Measurements from ENCODE around the gene DDOST. TPM values are rescaled to one million over a fixed set of nuclear protein-coding genes. Genes with fewer than 3 reads are reported as not detected.

DDOST gene
- polyA plus RNA-seq, 3 donors, result 125 to 245 (median 241) TPM

DNA sequence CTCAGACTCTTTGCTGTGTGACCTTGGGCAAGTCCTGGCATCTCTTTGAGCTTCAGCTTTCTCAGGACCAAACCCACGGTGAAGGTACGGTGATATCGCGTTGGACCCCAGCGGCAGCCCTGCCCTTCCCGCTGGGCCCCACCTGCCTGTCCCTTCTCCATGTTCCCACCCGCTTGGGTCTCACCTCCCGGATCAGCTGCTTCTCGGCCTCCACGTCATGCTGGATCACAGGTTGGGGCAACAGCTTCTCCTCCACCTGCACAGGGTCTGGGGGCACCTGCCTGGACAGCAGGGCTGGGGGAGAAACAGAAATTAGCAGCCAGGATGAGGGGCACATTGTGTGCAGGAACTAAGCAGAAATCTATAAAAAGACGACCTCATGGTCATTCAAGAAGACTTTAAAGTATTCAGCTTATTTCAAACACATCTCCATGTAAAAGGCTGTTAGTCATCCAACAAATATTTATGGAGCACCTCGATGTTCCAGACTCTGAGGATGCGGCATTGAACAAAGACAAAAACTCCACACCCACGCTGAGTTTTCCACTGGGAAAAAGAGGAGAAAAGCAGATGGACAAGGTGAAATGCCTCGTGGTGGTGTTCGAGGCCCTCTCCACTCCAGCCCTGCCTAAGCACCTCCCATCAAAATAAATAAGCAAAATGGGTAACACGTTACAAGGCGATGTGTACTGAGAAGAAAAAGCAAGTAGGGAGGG is 37.2 kb upstream of the DDOST start:
- no peak overlapping the region for H3K4me2 ChIP-seq (replicated peaks; ENCODE audit: extremely low read depth, low read length, poor library complexity, severe bottlenecking)
- H3K79me2 ChIP-seq (ENCODE audit: insufficient read depth, low read length), result no peaks in the 10 kb centered on the region
- WGBS (ENCODE audit: insufficient coverage), result 98% methylated on average over 7 of the region's 18 CpGs
- H3K27me3 ChIP-seq (ENCODE audit: control insufficient read depth in 2 of 2, insufficient read depth in 2 of 2, low read length in 2 of 2), result no peaks in the 10 kb centered on the region
- peaks cover 3 to 16% (median 7%) of the 10 kb centered on the region in 3 donors for H3K27me3 Mint-ChIP-seq (ENCODE audit: low read depth in 3 of 3)
- no peaks in the 10 kb centered on the region for H4K20me1 ChIP-seq (ENCODE audit: insufficient read depth, low read length)
- H3K9me3 ChIP-seq (replicated peaks in 1 of 2; ENCODE audit: control insufficient read depth in 1 of 2, insufficient read depth in 1 of 2, low read length in 2 of 2), result no peaks in the 10 kb centered on the region
- no peak overlapping the region for H3K27ac ChIP-seq (ENCODE audit: low read depth in 1 of 2, low read length in 2 of 2)
- H2AFZ ChIP-seq (ENCODE audit: insufficient read depth, low read depth, low read length, poor library complexity, severe bottlenecking), result no peak overlapping the region
- no peak for DNase-seq
- intact Hi-C loops (cut with micrococcal nuclease), result loop anchor here (5.0 to 10.0 kb wide), 2 partner anchors 34 to 496 kb away; partner anchors contain the start of gene SH2D5 (in 1 of the 2)
- H3K27ac Mint-ChIP-seq, result peak overlapping the region in 1 of 7 donors; percentile 19
- H3K4me3 ChIP-seq (replicated peaks in 1 of 3; ENCODE audit: low read depth in 2 of 3, low read length in 3 of 3), result no peak overlapping the region
- H3K36me3 ChIP-seq (replicated peaks in 1 of 2; ENCODE audit: control insufficient read depth in 1 of 2, insufficient read depth in 2 of 2, low read length in 2 of 2), result no peaks in the 10 kb centered on the region
- peaks cover 7% of the 10 kb centered on the region for H3K4me1 Mint-ChIP-seq
- H3K9me3 Mint-ChIP-seq, result no peaks in the 10 kb centered on the region
- H3K9ac ChIP-seq (ENCODE audit: insufficient read depth, low read length, poor library complexity, severe bottlenecking), result no peak overlapping the region
- peaks cover 9 to 11% of the 10 kb centered on the region in 2 donors for H3K4me1 ChIP-seq (ENCODE audit: control insufficient read depth in 1 of 2, insufficient read depth in 2 of 2, low read length in 2 of 2)
- H3K36me3 Mint-ChIP-seq, result no peaks in the 10 kb centered on the region
- TF ChIP-seq, protein P1, sequence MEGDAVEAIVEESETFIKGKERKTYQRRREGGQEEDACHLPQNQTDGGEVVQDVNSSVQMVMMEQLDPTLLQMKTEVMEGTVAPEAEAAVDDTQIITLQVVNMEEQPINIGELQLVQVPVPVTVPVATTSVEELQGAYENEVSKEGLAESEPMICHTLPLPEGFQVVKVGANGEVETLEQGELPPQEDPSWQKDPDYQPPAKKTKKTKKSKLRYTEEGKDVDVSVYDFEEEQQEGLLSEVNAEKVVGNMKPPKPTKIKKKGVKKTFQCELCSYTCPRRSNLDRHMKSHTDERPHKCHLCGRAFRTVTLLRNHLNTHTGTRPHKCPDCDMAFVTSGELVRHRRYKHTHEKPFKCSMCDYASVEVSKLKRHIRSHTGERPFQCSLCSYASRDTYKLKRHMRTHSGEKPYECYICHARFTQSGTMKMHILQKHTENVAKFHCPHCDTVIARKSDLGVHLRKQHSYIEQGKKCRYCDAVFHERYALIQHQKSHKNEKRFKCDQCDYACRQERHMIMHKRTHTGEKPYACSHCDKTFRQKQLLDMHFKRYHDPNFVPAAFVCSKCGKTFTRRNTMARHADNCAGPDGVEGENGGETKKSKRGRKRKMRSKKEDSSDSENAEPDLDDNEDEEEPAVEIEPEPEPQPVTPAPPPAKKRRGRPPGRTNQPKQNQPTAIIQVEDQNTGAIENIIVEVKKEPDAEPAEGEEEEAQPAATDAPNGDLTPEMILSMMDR (IDR thresholded peaks at IDR 0.05), result no peak
- H3K4me3 Mint-ChIP-seq, result no peak overlapping the region

DNA sequence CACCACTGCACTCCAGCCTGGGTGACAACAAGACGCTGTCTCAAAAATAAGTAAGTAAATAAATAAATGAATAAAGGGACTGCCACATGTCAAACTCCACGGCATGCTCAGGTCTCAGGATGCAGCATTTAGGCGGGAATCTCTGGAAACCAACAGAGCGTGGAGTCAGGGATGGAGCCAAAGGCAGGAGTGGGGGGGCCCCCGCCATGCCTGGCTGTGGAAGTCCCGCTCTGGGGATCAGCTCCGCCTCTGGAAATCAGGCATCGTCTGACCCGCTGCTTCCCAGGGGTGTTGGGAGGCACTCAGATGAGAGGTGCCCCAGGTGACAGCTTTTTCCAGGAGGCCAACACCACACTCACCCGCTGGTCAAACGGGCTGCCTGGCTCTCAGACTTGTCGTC is 36.4 kb upstream of the DDOST start:
- H3K36me3 Mint-ChIP-seq, result no peaks in the 10 kb centered on the region

More for the DNA sequence above, 36.4 kb upstream of the DDOST start:
- Histone ChIP-seq H3K4me3 (replicated peaks in 1 of 3; ENCODE audit: low read depth in 2 of 3, low read length in 3 of 3) (no peak overlapping the region), H4K20me1 (ENCODE audit: insufficient read depth, low read length) (no peaks in the 10 kb centered on the region), H3K4me2 (replicated peaks; ENCODE audit: extremely low read depth, low read length, poor library complexity, severe bottlenecking) (no peak overlapping the region), H3K27ac (ENCODE audit: low read depth in 1 of 2, low read length in 2 of 2) (no peak overlapping the region), H3K79me2 (ENCODE audit: insufficient read depth, low read length) (no peaks in the 10 kb centered on the region), H2AFZ (ENCODE audit: insufficient read depth, low read depth, low read length, poor library complexity, severe bottlenecking) (no peak overlapping the region), H3K36me3 (replicated peaks in 1 of 2; ENCODE audit: control insufficient read depth in 1 of 2, insufficient read depth in 2 of 2, low read length in 2 of 2) (no peaks in the 10 kb centered on the region), H3K9me3 (replicated peaks in 1 of 2; ENCODE audit: control insufficient read depth in 1 of 2, insufficient read depth in 1 of 2, low read length in 2 of 2) (no peaks in the 10 kb centered on the region), H3K27me3 (ENCODE audit: control insufficient read depth in 2 of 2, insufficient read depth in 2 of 2, low read length in 2 of 2) (no peaks in the 10 kb centered on the region), H3K4me1 (ENCODE audit: control insufficient read depth in 1 of 2, insufficient read depth in 2 of 2, low read length in 2 of 2) (peaks cover 9 to 11% of the 10 kb centered on the region in 2 donors), H3K9ac (ENCODE audit: insufficient read depth, low read length, poor library complexity, severe bottlenecking) (no peak overlapping the region)
- intact Hi-C loops (cut with micrococcal nuclease), result loop anchor here (2.0 to 10.0 kb wide), 3 partner anchors 35 to 497 kb away; partner anchors contain the start of gene SH2D5 (in 1 of the 2)
- TF ChIP-seq, protein P1 (IDR thresholded peaks at IDR 0.05), result no peak
- Mint-ChIP-seq H3K27me3 (ENCODE audit: low read depth in 3 of 3) (peaks cover 2 to 12% (median 7%) of the 10 kb centered on the region in 3 donors), H3K4me1 (peaks cover 7% of the 10 kb centered on the region), H3K27ac (no peak overlapping the region), H3K4me3 (no peak overlapping the region), H3K9me3 (no peaks in the 10 kb centered on the region)
- no peak for DNase-seq
- 90% methylated on average over 5 of the region's 12 CpGs for WGBS (ENCODE audit: insufficient coverage)

All from CD14-positive monocyte (primary cell).